ENCODE data around the gene GHRHR.
A peak's percentile ranks its signal among the peaks of the same experiment; 100 is the strongest.

GHRHR gene

DNA sequence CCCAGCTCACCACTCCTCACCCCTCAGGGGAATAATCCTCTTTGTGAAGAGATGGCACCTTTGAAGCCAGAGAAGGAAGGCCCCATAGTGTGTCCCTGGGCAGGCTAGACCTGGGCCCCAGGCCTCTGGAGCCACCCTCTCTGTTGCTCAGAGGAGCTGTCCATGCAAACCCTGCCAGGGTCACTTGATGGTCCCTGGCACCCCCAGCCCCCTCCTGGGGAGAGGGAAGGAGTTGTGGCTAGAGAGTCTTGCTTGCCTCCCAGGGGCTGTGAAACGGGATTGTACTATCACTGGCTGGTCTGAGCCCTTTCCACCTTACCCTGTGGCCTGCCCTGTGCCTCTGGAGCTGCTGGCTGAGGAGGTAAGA is 5.8 kb downstream of the GHRHR start:
- DNase-seq = no peak

DNA sequence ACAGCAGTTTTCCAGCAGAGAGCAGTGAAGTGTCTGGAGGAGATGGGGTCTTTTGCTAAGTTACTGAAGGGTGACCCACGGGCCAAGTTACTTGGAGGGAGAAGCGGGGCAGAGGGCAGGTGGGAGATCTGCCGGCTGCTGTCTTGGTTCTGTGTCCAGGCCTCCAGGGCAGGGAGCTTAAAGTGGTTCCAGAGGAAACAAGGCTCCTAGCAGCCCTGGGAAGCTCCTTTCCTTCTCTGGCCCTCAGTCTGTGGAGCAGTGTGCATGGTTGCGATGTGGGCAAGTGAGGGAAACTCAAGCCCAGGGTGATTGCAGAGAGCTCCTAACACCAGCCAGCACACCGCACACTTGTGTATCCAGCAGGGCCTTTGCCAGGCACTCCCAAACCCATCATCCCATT is 6.3 kb downstream of the GHRHR start:
- DNase-seq = no peak

DNA sequence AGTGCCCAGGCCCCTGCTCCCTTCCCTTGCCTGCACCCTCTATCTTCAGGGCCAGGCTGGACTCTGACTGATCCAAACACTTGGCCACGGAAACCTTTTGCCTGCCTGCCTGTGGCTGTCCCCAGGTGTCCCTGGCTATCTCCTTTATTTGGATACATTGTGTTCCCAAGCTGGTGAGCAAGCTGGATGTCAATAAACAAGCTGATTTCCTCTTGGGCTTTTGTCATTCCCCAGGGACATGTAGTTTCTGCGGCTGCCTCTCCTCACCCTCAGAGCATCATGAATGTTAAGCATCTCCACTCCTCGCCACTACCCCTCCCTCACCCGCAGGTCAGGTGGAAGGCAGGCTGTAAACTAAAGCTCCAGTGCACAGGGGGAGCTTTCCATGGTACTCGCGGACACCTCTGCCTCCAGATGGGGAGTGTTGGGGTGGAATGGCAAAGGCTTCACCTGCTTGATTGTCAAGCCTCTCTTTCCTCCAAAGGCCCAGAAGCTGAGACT is 6.9 kb downstream of the GHRHR start:
- DNase-seq = no peak

DNA sequence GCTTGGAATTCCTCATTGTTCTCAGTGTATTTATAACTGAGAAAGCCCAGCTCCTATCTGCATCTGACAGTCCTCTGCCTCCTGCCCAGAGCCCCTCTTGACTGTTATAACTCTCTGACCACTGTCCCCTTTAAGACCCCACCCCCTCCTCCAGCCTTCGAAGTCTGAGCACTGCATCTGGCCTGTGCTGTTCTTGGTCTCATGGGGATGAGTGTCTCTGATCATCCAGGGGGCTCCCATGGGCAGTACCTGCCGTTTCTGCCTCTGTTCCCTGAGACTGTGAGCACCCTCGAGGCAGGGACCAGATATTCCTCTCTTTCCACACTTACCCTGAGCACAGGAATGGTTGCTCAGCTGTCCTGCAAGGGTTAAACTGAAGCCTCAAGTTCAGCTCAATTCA is 7.7 kb downstream of the GHRHR start:
- no peak for DNase-seq

DNA sequence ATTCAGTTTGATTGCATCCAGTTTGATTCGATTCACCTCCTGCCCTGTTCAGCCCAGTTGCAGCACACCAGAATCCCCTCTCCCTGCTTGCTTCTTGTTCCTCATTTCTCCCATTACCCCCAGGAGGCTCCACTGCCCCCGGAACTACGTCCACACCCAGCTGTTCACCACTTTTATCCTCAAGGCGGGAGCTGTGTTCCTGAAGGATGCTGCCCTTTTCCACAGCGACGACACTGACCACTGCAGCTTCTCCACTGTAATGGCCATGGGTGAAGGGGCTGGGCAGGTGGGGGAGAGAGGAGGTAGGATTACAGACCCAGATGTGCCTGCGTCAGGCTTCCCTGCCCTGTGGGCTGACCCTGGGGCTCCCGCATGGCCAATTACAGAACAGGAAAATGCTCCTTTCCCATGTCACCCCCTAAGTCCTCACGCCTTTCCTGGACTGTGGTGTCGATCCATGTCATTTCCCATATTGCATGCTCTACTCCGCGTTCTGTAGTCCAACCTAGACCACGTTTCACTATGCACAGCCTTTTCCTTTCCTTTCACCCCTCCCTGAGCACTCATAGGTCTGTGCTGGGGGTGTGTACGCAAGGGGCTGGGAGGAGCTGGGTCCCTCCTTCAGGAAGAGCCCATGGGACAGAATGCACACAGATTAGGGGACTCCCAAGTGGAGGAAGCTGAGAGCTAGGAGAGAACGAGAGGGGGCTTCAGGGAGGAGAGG is 8.2 kb downstream of the GHRHR start:
- DNase-seq = no peak

DNA sequence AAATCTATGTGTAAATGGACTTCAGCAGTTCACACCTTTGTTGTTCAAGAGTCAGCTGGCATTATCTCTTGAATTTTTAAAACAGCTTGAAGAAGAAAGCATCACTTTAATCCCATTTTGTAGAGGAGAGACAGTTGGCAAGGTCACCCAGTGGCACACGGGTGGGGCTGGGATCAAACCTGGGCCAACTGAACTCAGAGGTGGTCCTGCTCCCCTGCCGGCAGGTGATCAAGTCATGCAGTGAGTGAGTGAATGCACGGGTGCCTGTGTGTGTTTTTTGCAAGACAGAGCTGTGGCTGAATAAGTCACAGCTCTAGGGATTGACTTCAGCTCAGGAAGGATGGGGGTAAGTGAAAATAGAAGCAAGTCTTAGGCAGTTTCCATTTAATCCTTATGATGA is 9.5 kb downstream of the GHRHR start:
- DNase-seq = no peak

DNA sequence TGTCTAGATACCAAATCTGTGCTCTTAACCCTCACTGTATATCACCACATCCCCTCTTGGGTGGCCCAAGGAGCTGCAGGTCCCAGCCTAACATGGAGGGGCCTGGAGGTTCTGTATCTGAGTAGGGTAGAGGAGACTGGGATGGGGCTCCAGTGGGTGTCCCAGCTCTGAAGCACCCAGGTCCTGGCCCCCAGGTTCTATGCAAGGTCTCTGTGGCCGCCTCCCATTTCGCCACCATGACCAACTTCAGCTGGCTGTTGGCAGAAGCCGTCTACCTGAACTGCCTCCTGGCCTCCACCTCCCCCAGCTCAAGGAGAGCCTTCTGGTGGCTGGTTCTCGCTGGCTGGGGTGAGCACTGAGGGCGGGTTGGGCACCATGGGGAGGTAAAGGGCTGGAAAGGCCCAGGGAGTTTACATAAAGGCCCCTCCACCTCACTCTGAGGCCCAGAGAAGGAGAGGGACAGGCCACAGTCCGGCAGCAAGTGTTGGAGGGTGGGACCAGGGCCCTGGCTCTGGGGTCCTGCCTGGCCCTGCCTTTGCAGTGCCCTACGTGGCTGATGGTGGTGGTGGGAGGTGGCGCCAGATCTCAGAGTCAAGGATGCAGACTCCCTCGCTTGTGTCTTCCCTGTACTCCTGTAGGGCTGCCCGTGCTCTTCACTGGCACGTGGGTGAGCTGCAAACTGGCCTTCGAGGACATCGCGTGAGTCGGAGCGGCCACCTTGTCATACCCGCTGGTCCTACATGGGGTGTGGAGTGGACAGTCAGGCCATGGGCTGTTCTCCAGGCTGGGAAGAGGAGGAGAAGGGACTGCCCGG is 10.2 kb downstream of the GHRHR start:
- DNase-seq = no peak

DNA sequence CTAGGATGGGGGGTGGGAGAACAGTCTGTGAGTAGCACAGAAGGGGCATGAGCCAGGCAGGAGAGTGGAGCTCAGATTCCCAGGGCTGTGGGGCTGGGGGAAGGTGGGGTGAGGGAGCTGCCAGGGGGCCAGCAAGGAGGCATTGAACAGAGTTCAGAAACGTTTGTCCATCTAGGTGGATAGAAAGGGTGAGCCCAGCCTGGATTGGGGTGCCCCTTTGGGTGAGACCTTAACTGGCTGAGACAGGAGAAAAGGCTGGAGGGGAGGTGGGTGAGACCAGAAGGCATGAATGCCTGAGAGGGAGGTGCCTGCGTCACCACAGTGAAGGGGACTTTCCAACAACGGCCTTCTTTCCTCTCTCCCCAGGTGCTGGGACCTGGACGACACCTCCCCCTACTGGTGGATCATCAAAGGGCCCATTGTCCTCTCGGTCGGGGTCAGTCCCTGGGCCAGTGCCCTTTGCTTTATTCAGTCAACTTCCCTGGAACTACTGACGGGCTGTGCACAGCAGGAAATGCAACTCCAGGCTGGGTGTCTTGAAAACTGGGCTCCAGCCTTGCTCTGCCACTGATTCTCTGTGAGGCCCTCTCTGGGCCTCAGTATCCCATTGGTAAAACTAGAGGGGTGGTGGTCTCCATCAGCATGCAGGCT is 11.0 kb downstream of the GHRHR start:
- peak; percentile 28 for DNase-seq

DNA sequence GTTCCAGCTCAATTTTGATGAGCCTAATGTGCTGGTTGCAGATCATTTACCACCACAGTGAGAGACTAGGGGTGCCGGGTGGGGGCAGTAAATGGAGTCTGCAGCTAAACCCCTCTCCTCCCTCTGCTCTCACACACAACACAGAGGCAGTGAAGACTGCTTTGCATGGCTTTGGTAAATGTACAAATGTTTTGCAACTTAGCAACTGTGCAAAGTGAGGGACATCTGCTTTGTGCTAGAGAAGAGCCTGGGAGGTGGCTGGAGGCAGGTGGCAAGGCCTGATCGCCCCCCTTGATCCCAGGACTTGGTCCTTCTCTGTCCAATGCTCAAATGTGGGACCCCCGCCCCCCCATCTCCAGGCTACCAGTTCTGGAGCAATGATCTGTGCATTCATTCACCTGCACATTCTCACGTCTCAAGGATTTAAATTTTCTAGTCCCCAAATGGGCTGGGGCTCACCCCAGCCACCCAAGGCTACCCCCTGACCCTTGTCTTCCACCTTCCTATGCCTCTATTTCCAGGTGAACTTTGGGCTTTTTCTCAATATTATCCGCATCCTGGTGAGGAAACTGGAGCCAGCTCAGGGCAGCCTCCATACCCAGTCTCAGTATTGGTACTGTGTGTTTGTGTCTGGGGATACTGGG is 11.6 kb downstream of the GHRHR start:
- DNase-seq = no peak

DNA sequence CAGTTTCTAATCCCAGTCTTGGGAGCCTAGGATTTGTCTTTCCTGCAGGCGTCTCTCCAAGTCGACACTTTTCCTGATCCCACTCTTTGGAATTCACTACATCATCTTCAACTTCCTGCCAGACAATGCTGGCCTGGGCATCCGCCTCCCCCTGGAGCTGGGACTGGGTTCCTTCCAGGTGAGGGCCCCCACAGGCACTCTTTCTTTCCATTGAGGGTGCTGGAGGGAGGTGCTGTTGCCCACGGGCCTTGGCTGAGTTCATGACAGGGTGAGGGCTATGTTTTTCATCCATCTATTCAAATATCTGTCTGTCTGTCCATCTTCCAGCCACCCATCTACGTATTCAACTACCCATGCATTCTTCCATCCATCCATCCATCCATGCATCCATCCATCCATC is 12.6 kb downstream of the GHRHR start:
- DNase-seq = no peak

DNA sequence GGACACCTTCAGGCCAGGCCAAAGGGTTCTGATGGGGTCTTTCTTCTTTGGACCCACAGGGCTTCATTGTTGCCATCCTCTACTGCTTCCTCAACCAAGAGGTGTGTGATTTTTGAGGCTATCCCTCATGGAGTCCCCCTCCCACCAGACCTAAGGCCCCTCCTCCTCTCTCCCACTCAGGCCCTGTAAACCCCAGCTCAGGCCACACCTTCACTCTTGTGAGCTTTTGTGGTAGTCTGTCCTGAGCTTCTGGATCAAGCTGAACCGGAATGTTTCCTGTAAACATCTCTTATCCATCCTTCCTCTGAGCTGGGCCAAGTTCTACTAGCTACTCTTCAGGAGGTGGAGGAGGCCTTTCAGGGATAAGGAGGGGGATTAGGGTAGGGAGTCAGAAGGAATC is 13.5 kb downstream of the GHRHR start:
- DNase-seq = no peak

DNA sequence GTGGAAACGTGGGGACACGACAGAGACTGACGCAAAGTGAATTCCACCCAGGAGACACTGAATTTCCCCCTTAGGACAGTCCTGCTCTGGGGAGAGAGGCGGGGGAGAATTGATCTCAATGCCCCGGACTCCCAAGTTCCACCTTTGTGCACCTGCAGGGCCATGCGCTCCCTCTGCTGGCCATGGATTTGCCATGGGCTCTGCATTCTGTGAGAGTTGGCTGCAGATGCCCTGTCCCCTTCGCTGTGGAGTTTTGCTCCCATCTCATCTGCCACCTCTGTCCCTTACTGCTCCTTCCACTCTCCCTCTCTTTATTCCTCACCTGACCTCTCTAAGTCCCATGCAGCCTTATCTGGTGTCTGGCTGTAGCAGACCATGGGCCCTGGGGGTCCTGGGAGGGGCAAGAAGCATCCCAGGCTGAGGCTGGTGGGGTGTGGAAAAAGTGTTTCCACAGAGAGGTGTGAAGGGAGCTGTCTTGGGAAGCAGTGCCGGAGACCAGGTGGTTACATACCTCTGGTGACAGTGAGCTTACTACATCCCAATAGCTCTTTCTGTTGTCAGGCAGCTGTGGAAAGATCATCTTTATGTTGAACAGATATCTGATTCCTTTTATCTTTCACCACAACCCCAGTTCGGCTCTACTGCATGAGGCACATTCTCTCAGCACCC is 14.3 kb downstream of the GHRHR start:
- DNase-seq = no peak

DNA sequence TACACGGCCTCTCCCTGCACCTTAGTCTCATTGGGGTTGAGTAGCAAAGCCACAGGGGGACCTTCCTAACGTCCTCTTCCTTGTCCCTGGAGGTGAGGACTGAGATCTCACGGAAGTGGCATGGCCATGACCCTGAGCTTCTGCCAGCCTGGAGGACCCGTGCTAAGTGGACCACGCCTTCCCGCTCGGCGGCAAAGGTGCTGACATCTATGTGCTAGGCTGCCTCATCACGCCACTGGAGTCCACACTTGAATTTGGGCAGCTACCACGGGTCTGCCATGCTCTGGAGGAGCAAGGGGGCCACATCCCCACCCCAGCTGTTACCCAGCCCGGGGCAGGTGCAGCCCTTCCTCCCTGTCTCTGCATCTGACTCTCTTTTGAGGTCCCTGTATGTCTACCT is 15.3 kb downstream of the GHRHR start:
- DNase-seq = no peak

DNA sequence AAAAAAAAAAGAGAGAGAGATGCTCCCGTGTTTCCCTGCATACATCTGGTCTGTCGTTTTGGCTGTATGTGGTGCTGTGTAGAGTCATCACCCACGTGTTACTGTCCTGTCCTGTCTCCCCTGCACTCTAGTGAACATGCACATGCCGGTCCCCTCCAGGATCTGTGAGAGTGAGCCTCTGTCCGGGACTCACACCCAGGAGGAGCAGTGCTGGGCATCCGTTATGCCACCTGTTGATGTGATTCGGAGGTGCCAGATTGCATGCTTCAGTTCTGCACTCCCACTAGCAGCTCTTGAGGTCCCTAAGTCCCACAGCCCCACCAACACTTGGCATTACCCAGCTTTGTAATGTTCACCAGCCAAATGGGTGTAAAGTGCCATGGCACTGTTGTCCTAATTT is 16.4 kb downstream of the GHRHR start:
- no peak for DNase-seq

DNA sequence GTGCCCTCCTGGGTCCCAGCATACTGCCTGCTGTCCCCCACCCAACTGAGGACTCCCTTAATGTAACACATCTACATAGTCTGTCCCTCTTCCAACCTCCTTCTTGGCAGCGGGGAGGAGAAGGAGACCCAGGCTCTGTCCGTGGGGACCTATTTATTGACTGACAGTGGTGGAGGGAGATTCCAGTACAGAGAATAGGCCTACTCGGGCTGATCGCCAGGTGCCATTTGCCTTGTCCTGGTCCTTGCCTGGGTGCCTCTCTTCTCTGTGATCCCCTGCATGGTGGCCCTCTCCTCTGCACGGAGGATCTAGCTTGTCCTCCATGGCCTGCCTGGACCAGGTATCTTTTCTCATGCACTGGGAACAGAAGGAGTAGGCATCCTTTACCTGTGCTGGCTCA is 17.0 kb downstream of the GHRHR start:
- no peak for DNase-seq

DNA sequence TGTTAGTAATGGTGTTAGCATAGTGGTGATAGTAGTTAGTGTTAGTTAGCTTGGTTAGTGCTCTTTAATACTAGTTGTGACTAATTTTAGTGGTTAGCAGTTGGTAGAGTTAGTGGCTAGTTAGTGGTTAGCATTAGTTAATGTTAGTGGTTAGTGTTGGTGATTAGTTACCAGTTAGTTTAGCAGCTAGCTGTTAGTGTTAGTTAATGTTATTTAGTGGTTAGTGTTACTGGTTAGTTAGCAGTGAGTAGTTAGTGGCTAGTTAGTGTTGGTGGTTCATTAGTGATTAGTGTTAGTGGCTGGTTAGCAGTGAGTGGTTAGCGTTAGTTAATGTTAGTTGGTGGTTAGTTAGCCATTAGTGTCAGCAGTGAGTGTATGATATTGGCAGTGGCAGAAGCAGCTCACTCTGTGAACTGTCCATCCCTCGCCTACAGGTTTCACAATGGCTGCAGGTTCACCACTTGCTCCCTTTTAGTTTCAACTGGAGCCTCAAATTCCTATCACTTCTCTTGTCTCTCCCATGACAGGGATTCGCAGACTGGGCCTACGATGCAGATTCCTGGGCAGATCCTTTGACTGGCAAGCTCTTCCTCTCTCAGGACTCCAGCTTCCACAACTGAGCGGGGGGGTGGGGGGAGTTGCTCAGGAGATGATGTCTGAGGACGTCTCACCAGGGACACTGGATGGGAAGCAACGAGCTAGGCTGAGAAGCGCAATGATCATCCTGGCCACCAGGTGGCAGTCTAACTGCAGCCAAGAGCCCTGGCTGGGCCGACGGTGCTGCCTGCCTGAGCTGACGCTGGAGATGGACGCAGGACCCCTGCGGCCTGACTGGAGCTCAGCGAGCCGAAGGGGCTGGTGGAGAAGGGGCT is 19.5 kb downstream of the GHRHR start:
- DNase-seq = peak; percentile 54

DNA sequence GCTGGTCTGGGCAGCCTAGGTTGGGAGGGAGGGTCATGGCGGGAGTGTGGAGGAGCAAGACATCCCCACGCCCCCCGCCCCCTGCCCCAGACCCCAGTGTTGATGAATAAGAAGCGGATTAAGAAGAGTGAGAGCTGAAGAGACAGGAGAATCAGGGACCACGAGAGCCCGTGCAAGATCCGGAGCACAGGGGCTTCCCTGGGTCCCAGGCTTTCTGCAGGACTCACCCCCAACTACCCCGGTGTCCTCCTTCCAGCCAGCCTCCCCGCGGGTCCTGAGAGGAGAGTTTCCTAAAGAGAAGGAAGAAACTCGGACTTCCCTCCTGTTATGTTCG is 20.1 kb downstream of the GHRHR start:
- no peak for DNase-seq

DNA sequence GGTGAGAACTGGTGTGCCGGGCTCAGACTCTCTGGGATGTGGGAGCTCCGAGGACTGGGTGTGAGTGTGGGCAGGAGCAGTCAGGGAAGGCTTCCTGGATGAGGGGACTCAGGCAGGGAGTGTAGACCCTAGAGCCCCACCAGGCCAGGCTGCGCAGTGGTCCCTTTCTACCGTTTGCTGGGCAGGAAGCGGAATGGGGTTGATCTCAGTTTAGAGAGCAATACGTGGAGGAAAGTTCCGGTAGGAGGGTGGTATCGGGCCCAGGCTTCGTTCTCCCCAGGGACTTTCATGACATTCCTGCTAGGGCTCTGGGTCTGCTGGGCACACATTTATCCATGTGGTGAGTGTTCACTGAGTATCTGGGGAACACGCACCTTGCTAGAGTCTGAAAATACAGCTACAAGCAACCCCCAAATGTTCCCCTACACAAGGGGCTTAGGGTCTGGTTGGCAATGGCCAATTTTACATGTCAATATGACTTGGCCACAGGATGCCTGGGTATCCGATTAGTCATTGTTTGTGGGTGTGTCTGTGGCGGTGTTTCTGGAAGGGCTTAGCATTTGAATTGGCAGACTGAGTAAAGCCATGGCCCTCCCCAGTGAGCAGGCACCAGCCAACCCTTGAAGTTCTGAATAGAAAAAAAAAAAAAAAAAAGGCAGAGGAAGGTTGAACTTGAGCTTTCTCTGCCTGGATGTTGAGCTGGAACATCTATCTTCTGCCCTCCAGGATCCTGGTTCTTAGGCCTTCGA is 20.8 kb downstream of the GHRHR start:
- DNase-seq = no peak

DNA sequence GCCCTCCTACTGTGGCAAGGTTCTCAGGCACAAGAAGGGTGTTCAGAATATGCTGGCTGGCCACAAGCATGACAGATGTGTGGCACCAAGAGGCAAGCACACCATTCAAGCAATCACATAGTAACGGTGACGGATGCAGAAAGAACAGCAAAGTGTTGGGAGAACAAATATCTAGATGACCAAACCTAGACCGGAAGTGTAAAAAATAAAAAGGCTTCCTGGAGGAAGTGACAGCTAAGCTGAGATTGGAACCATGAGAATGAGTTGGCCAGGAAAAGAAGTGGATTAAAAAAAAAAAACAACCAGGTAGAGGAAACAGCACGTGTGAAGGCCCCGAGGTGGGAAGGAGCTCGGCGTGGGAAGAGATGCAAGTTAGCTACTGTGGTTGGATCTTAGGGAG is 22.0 kb downstream of the GHRHR start:
- no peak for DNase-seq

DNA sequence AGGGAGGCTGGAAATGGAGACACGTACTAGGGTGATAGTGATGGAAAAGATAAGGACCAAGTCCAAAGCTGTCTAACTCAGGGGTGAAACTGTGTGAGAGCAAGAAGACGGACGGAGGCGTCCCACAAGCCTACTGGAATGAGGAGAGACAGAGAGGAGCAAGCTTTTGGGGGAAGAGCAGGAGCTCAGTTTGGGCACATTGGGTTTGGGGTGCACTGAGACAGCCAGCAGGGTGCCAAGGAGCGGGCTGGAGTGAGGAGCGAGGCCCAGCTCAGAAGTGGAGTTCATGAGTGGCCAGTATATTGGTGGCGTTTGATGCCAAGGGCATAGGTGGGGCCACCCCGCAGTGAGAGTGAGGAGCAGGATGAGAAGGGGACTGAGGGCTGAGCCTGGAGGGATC is 22.6 kb downstream of the GHRHR start:
- no peak for DNase-seq

DNA sequence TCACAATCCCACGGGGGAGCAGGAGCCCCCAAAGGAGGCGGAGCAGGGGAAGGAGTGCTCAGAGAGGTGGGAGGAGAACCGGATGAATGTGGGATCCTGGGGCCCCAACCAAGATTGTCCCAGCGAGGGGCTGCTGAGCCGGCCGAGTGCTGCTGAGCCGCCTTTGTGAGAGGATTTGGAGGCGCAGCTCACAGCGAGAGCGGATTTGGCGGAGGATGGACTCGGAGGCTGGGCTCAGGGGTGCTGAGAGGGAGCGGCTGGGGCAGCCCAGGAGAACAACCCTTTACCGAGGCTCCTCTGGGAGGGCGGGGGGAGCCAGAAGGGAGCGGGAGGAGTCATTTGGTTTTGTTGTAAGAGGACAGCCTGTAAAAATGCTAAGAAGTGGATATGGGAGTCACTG is 23.0 kb downstream of the GHRHR start:
- DNase-seq = no peak
